DMS 273 (cell line): ENCODE measurements around the gene NTN1.

Source experiments
- DNase-seq: peaks from one replicate; lab custom pipeline; 2025; ENCODE audit not compliant: unreplicated experiment; lab: John Stamatoyannopoulos, UW

The NTN1 gene

GRCh38 chr17:9035249-9035648, 13.9 kb downstream of the NTN1 start:
- no peak for DNase-seq

- DNase-seq, result no peak
These were observed 15.0 kb downstream of the NTN1 start for GRCh38 chr17:9036336-9036735.

GRCh38 chr17:9037736-9038135, 16.4 kb downstream of the NTN1 start:
- no peak for DNase-seq

GRCh38 chr17:9038380-9038779, 17.1 kb downstream of the NTN1 start:
- no peak for DNase-seq

- peak; percentile 96 for DNase-seq
These were observed 23.6 kb downstream of the NTN1 start for GRCh38 chr17:9044772-9045463.

- no peak for DNase-seq
These were observed 29.6 kb downstream of the NTN1 start for GRCh38 chr17:9050801-9051401.

GRCh38 chr17:9051561-9051960, 30.3 kb downstream of the NTN1 start:
- DNase-seq, result no peak

- no peak for DNase-seq
These were observed 31.6 kb downstream of the NTN1 start for GRCh38 chr17:9052921-9053320.

GRCh38 chr17:9053406-9053805, 32.1 kb downstream of the NTN1 start:
- no peak for DNase-seq

GRCh38 chr17:9054126-9054975, 33.0 kb downstream of the NTN1 start:
- DNase-seq, result no peak

GRCh38 chr17:9055281-9055680, 34.0 kb downstream of the NTN1 start:
- no peak for DNase-seq

- DNase-seq, result no peak
These were observed 35.3 kb downstream of the NTN1 start for GRCh38 chr17:9056566-9056965.

- no peak for DNase-seq
These were observed 36.0 kb downstream of the NTN1 start for GRCh38 chr17:9057310-9057709.

- DNase-seq, result no peak
These were observed 41.1 kb downstream of the NTN1 start for GRCh38 chr17:9062399-9062902.

- DNase-seq, result no peak
These were observed 43.1 kb downstream of the NTN1 start for GRCh38 chr17:9064311-9064834.

- no peak for DNase-seq
These were observed 49.7 kb downstream of the NTN1 start for GRCh38 chr17:9071016-9071415.

- DNase-seq, result no peak
These were observed 50.6 kb downstream of the NTN1 start for GRCh38 chr17:9071811-9072498.

- no peak for DNase-seq
These were observed 51.5 kb downstream of the NTN1 start for GRCh38 chr17:9072696-9073339.

GRCh38 chr17:9074131-9074530, 52.8 kb downstream of the NTN1 start:
- no peak for DNase-seq

GRCh38 chr17:9079461-9080103, 58.3 kb downstream of the NTN1 start:
- peak; percentile 5 for DNase-seq
